Breast epithelium (tissue), 3 donors: Measurements from ENCODE around the gene IKBKE.

Source experiments
- CTCF ChIP-seq, 3 donors: fragments of 450-650 bp; IDR thresholded peaks; one replicate each; pipeline ENCODE4 v1.5.1; 2016 to 2017; ENCODE audit warnings: antibody characterized with exemption in 3 of 3, mild to moderate bottlenecking in 3 of 3, moderate library complexity in 3 of 3
- POLR2AphosphoS5 ChIP-seq, 3 donors: sonication (generic); formaldehyde crosslinking; IDR thresholded peaks; one replicate each; pipeline ENCODE4 v1.6.1; 2017; ENCODE audit warnings: antibody characterized with exemption in 3 of 3

- no peak for TF ChIP-seq CTCF (IDR thresholded peaks at IDR 0.05)
- no peak for TF ChIP-seq POLR2AphosphoS5 (IDR thresholded peaks at IDR 0.05)
Measured at GRCh38 chr1:206453111-206453510, 17.2 kb upstream of the IKBKE start.
